Endothelial cell of umbilical vein (primary cell): ENCODE results near the gene RNLS.

Experiments
- EZH2 ChIP-seq: IDR thresholded peaks from 2 replicates; pipeline ENCODE4 v1.6.1; 2012; ENCODE audit warnings: borderline replicate concordance, low read depth, mild to moderate bottlenecking, moderate library complexity, low read length, inconsistent platforms; ENCODE audit not compliant: severe bottlenecking
- POLR2A ChIP-seq: IDR thresholded peaks from 2 replicates; pipeline ENCODE4 v1.6.1; 2012; ENCODE audit warnings: low read depth, mild to moderate bottlenecking, control low read depth, low read length
- TF ChIP-seq, protein P1 (sequence below), 2 donors: IDR thresholded peaks; 1 replicate in 1 of 2; 2 replicates in 1 of 2; pipeline ENCODE4 v1.5.1; 2011; ENCODE audit warnings: low read length in 2 of 2, mild to moderate bottlenecking in 2 of 2, moderate library complexity in 2 of 2, control low read depth in 1 of 2, inconsistent platforms in 1 of 2, low read depth in 1 of 2; ENCODE audit not compliant: insufficient read depth in 1 of 2; ENCODE audit errors: extremely low read depth in 1 of 2

DNA sequence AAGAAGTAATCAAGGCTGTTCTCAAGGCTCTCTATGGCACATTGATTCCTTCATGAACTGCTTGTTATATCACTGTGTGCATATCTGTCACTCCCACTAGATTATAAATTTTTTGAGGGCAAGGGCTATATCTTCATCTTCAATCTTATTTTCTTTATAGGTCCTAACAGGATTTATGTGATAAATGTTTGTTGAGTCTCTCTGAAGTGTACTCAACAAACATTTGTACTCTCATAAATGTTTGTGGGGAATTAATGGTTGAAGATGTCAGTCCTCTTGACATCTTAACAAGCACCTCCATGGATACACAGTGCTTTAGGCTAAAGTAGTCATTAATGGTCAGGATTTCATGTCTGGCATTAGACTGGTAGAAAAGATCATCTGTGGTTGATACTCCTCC, 143.2 kb downstream of the RNLS start:
- TF ChIP-seq, protein P1, sequence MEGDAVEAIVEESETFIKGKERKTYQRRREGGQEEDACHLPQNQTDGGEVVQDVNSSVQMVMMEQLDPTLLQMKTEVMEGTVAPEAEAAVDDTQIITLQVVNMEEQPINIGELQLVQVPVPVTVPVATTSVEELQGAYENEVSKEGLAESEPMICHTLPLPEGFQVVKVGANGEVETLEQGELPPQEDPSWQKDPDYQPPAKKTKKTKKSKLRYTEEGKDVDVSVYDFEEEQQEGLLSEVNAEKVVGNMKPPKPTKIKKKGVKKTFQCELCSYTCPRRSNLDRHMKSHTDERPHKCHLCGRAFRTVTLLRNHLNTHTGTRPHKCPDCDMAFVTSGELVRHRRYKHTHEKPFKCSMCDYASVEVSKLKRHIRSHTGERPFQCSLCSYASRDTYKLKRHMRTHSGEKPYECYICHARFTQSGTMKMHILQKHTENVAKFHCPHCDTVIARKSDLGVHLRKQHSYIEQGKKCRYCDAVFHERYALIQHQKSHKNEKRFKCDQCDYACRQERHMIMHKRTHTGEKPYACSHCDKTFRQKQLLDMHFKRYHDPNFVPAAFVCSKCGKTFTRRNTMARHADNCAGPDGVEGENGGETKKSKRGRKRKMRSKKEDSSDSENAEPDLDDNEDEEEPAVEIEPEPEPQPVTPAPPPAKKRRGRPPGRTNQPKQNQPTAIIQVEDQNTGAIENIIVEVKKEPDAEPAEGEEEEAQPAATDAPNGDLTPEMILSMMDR (IDR thresholded peaks at IDR 0.05; ENCODE audit: extremely low read depth in 1 of 2, insufficient read depth in 1 of 2, low read depth in 1 of 2, low read length in 2 of 2) = no peak
- TF ChIP-seq EZH2 (no peak), POLR2A (no peak)
